Fibroblast of skin of back (primary cell): ENCODE measurements around the gene STAM.

Experiments used
- DNase-seq: peaks from one replicate; pipeline ENCODE4 v3.0.0-alpha.2; 2013

STAM gene

DNA sequence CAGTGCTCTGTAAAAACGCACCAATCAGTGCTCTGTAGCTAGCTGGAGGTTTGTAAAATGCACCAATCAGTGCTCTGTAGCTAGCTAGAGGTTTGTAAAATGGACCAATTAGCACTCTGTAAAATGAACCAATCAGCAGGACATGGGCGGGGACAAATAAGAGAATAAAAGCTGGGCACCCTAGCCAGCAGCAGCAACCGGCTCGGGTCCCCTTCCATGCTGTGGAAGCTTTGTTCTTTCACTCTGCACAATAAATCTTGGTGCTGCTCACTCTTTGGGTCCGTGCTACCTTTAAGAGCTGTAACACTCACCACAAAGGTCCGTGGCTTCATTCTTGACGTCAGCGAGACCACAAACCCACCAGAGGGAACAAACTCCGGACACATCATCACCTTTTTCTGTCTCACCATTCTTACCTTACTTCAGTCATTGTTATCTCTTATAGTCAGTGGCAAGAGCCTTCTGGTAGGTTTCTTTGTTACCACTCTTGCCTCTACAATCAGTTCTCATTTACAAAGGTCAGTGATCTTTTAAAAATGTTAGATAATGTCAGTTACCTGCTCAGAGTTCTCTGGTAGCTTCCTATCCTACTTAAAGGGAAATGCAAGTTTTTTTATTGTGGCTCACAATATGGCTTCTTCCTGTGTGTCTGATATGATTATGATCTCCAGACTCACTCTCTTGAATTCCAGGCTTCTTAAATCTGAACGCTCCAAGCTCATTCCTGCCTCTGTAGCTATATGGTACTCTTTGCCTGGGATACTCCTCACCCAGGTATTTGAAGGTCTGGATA lies 4.5 kb downstream of the STAM start:
- no peak for DNase-seq

DNA sequence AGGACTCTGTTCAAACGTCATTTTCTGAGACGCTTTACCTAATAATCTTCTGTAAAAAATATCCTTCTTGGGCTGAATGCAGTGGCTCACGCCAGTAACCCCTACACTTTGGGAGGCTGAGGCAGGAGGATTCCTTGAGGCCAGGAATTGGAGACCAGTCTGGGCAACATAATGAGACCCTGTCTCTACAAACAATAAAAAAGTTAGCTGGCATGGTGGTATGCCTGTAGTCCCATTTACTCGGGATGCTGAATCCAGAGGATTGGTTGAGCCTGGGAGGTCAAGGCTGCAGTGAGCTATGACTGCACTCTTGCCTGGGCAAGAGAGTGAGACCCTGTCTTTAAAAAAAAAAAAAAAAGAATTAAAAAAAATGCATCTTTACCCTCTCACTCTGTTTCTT lies 5.1 kb downstream of the STAM start:
- DNase-seq: no peak

DNA sequence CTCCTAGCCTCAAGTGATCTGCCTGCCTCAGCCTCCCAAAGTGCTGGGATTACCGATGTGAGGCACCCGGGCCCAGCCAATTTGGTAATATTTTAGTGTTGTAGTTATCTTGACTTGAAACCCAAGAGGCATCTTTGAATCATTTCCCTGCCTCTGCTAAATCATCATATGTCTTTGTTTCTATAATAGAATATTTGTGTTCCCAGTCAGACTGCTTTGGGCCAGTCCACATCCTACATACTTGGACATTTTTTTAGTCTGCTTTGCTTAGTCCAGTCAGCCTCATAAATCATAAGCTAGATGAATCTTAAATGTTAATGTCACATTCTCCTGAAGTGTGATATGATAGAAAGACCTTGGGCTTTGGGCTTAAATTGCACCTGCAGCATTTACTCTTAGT lies 5.9 kb downstream of the STAM start:
- peak; percentile 78 for DNase-seq

DNA sequence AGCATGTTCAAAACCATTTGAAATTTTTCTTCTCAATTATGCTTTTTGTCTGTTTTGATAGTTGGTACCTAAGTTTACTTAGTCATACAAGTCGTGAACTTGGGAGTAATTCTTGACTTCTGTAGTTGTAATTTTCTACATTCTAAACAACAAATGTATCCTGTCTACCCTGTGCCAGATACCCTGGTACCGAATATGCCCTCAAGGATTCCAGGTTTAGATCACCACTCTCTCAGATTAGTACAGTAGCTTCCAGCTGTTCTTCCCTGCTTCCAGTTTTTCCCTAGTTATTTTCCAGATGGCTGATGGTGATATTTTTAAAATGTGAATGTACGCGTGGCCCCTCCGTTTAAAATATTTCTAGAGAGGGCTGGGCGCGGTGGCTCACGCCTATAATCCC lies 6.5 kb downstream of the STAM start:
- no peak for DNase-seq

DNA sequence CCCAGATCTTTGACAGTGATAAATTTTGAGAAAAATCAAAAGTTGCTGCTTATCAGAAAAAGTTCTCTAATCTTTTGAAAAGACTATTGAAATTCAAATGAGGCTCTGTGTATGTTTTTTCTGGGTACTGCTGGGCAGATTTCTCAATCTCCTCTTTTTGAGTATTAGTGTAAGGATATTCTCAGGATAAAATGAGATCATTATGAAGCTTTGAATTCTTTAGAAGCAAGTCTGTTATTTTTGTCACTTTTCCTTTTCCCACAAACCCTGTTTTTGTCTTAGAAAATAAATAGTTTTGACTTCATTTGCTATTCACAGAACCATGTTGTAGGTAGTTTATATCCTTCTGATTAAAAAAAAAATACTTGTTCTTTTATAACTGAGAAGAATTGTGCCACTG lies 7.9 kb downstream of the STAM start:
- peak; percentile 53 for DNase-seq

DNA sequence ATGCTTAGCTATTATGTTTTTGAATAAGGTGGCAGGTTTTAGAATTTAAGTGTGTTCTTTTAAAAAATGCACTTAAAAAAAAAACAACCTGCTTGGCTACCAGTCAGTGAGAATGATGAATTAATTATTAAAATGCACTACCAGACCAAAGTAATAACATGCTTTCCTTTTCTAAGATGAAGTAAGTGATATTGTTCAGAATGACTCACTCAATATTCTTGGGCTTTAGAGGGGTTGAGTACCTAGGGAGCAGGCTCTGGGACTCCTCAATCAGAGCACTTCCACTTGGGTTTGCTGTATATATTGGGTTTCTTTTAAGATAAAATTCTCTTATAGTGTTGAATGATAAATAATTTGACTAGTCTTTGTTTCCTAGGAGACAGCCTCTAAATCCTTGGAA lies 8.6 kb downstream of the STAM start:
- DNase-seq: no peak

DNA sequence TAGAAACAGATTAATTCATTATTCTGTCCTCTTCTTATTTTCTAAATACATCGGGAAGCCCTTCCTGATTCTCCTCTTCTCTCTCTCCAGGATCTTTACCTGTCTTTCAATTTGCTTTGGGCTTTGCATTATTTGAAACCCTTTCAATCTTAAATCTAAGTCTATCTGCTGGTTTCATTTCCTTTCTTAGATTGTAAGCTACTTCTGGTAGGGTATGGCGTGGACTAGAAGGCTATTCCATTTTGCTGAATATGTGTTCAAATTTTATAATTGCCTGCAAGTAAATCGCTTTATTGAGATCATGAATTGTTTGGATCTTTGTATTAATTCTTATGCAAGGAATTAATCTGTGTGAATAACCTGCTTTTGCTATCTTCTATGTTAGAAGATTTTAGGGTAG lies 11.1 kb downstream of the STAM start:
- no peak for DNase-seq

DNA sequence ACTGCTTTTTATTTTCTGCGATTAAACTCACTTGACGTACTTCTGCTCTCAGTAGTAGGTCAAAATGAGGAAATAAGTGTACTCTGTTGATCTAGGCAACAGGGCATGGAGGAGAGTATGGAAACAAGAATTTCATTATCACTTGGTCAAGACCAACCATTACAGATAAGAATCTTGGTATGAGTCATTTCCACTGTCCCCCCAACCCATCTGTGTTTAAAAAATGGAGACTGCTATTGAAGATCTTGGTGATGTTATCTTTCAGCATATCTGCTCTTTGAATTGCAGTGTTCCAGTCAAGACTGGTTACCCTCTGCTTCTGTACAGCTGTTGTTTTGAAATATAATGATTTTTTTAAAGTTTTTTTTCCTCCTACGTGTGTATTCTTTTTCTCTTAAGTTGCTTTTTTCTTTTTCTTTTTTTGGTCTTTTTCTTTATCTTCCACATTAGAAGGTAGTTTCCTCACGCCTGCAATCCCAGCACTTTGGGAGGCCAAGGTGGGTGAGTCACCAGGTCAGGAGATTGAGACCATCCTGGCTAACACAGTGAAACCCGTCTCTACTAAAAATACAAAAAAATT lies 11.7 kb downstream of the STAM start:
- DNase-seq: no peak

DNA sequence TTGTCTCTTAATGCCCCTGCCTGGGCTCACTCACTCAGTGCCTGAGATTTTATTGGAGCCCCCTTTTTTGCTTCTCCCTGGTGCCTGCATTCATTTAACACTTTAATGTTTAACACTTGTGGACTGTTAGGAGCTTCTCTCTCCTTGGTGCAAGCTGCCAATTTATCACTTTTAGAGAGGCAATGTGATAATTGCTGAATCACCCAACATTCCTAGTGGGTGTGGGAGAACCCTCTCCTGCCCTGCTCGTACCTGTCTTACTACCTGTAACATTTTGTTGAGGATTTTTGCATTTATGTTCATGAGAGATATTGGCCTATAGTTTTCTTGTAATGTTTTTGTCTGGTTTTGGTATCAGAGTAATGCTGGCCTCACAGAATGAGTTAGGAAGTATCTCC lies 13.2 kb downstream of the STAM start:
- DNase-seq: no peak

DNA sequence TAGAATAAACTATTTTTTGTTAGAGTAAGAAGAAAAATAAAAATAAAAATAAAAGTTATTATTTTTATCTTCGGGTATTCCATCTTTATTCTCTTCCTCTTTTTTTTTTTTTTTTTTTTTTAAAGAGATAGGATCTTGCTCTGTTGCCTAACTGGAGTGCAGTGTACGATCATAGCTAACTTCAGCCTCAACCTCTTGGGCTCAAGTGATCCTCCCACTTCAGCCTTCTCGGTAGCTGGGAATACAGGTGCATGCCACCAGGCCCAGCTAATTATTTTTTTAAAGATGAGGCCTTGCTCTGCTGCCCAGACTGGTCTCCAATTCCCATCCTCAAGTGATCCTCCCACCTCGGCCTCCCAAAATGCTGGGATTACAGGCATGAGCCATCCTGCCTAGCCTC lies 15.4 kb downstream of the STAM start:
- no peak for DNase-seq

DNA sequence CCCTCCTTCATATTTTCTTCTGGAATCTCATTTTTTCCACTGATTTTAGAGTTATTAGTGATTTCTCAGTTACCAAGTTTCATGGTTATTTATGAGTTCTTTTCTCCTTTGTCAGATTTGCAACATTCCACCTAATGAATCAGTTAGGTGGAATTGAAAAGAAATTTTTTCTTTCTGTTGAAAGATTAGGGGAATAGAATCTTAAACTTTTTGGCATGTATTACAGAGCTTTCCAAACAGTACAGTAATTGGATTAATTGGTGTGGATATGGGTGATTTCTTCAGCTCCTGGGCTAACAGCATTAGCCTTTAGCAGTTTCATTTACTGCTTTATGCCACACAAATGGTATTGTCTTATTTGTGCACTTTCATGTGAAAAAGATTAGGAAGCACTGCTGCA lies 17.0 kb downstream of the STAM start:
- DNase-seq: no peak

DNA sequence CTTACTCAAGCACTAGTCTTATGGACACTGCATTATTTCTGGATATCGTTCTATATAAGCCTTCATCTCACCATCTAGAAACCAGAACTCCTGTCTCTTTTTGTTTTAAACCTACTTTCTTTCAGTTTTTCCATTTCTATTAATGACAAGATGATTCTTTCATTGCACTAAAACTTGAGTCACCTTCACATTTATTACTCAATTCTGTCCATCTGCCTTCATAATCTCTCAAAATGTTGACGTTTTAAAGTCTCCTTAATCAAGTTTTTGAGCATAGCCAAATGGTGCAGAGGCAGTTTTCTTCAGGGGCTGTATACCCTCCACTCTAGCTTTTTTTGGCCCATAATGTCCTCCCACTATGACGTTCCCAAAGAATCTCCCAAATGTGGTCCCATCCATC lies 17.6 kb downstream of the STAM start:
- DNase-seq: no peak

DNA sequence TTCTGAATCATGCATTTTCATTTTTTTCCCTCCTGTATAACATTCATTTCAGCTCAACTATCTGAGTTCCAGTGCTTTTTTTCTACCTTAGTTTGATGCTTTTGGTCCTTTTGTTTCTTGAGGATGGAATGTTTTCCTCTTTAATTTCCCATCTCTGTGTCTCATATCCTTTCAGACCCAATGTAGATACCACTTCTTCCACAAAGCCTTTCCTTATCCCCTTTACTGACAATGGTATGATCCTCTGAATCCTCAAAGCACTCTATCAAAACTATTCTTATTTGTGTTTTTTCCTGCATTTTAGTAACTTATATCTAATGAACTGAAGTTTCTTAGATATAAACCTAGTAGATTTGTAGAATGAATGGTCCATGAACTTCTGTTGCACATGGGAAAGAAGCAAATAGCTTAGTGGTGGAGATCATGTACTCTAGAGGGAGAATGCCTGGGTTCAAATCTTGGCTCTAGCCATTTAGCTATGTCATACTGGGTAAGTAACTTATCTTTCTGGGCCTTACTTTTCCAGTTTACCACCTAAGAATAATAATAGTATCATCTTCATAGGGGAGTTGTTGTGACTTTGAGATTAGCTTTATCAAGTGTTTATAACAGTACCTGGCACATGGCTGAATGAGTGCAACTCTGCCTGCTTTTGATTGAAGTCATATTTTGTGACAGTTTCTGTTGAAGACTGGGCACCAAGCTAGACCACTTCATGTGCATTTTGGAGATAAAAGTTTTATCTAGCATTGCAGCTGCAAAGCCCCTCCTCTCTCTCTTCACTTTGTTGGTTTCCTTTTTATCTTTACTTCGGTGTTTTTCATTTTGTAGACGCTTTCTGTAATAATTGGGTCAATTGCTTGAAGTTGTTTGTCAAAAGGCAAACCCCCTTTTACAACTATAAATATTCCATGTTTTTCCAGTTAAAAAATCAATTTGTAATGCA lies 18.5 kb downstream of the STAM start:
- DNase-seq: no peak

DNA sequence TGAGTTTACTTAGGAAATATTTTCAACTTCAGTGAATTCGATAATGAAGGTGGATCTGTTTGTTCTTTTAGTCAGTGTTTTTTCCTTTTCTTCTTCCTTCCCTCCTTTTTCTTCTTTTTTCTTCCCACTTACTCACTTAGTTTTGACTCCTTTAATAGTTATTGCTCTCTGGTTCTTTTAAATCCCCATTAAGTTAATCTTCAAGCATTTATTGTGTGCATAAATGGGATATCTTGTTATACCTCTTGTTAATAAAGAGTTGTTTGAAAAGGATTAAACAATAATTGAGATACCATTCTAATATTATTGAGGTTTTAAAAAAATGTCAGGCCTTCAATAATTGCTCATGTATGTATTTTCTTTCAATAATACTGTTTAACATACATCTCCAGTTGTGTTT lies 19.5 kb downstream of the STAM start:
- no peak for DNase-seq

DNA sequence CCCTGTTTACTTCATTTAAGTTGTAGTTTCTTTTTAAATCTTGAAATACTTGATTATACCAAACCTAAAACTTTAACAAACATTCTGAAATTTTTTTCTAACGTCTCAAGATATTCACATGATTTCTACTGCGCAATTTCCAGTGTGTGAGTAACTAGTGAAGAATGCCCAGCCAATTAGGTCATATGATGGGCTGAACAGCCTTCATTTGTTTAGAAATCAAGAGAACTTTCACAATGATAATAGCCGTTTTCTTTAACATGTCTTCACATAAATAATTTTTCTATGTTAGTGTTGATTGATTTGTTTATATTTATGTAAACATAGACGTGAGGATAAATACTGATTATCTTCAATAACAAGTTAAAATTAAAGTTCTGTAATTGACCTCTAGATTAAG lies 21.8 kb downstream of the STAM start:
- DNase-seq: peak; percentile 89

DNA sequence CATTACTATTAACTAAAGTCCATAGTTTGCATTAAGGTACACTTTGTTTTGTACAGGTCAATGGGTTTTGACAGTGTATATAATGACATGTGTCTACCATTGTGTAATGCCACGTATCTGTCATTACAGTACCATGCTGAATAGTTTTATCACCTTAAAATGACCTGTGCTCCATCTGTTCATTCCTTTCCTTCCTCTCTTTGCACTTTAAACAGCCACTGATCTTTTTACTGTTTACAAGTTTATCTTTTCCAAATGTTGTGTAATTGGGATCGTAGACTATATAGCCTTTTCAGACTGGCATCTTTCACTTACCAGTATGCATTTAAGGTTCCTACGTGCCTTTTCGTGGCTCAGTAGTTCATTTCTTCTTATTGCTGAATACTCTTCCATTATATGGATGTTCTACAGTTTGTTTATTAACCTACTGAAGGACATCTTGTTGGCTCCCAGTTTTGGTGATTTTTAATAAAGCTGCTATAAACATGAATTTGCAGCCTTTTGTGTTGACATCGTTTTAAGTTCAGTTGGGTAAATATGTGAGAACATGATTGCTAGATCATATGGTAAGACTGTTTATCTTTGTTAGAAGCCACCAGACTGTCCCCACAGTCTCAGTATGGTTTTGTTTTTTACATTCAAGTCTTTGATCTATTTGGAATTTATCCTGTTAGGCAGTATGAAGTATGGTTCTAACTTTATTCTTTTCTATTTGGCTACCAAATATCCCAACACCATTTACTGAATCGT lies 24.7 kb downstream of the STAM start:
- no peak for DNase-seq

DNA sequence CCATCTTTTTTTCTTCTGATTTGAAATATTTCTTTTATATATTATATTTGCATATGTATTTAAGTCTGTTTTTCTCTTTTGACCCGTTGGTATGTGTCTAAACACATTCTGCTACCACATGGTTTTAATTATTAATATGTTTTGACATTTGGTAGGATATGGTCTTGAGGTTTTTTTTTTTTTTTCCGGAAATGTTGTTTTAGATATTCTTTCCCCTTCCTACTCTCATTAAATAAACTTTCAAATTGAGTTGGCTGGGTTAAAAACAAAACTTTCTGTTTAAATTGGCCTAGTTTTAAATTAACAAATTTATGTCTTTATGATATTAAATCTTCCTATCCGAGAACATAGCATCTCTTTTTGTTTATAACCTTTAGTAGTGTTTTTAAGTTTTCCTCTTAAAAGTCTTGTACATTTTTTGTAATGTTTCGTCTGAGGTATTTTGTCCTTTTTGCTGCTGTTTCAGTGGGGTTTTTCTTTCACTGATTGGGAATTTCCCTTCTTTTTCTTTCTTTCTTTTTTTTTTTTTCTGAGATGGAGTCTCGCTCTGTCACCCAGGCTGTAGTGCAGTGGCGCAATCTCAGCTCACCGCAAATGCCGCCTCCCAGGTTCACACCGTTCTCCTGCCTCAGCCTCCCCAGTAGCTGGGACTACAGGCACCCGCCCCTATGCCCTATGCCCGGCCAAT lies 25.4 kb downstream of the STAM start:
- DNase-seq: no peak

DNA sequence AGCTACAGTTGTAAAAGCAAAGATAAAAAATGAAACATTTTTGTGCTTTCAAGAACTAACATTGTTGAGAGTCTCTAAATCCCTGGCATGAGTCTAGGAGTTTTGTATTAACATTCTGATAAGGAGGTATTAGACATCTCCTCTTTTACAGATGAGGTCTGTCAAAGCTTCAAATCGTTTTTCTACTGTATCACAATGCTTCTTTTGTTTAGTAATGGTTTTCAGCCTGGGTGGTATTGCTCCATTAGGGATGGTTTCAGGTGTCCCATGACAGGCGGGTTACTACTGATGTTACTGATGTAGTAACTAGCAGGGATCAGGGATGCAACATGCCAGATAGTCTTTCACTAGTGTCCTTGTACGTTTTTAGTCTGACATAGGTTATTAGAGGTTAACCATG lies 27.4 kb downstream of the STAM start:
- no peak for DNase-seq

DNA sequence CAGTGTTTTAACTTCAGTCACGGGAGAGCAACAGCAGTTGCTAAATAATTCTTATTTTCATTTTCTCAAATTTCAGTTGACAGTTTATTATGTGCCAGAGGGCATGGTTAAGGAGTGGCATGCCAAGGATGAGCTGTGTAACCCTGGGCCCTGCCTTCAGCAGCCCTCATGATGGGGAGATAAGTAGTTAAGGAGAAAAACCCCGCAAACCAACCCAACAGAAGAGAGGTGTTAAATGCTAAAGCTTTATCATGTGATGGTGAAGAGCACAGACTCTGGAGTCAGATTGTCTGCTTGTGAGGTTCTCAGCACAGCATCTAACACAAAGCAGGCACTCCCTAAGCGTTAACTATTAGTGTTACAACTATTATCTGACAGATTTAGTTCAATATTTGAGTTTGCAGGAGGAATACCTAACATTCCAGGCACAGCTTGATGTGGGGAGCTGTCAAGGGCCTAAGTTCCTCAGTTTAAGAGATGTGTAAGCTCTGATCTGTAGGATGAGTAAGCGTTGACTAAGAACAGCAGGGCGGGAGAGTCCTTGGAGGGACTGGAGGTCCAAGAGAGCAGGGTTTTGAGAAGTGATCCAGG lies 29.6 kb downstream of the STAM start:
- peak; percentile 97 for DNase-seq

DNA sequence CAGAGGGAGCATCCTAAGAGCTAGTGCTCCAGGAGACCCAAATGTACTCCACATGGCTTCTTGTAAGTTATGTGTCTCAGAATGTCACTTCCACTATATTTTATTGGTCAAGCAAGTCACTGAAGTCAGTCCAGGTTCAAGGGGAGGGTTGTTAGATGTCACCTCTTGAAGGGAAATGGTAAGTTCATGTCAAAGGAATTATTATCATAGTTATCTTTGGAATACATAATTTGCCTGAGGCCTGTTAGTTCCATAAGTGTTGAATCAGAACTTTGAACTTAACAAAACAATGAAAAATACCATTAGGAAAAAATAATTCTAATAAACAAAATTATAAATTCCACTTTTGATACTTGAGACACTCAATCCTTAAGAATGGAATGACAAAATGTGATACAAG lies 30.6 kb downstream of the STAM start:
- DNase-seq: peak; percentile 26

DNA sequence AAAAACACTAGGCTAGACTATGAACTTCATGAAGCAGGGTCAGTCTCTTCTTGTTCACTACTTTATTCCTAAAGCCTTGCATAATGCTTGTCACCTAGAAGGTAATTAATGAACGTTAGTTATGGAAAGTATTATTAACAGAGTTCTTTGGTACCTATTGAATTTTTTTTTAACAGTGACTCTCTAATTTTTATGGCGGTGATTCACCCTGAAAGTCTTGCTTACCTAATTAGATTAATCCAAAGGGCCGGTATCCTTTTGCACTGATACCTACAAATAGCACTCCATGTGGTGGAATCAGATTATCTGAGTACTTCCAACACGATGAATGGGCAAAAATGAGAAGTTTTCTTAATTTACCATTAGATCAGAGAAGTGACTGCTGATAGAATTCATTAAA lies 31.7 kb downstream of the STAM start:
- no peak for DNase-seq

DNA sequence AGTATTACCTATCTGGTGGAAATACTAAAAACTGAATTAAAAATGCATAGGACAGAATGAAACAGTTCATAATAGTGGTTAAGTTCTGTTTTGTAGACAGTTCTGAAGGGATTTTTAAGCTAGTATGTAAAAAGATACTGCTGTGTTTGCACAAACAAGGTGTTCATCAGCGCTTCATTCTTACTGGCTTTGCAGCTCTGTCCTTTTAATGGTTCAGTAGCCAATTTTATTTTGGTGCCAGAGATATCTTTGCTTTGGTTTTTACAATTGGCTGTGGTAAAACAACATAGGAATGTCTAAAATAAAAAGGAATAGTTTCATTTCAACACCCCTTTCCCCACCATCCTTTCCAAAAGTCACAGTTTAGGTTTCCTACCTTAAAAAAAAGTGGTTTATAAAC lies 33.0 kb downstream of the STAM start:
- DNase-seq: no peak
